Prostate gland (tissue), 2 donors: ENCODE data around the gene EIF1. TPM values are rescaled to one million over a fixed set of nuclear protein-coding genes. Genes with fewer than 3 reads are reported as not detected.

Source experiments
- DNase-seq: peaks from one replicate; pipeline ENCODE4 v3.0.0-alpha.2; 2019; ENCODE audit warnings: low spot score
- H3K27ac ChIP-seq, 2 donors: fragments of 200-600 bp; sonication (generic); 2 replicates each; pipeline ENCODE4 v1.5.1; 2017 to 2019
- H3K27me3 ChIP-seq: fragments of 200-600 bp; sonication (generic); replicated peaks from 2 replicates; pipeline ENCODE4 v1.5.1; 2019; ENCODE audit not compliant: insufficient read depth
- H3K36me3 ChIP-seq, 2 donors: fragments of 200-600 bp; sonication (generic); 1 replicate in 1 of 2; 2 replicates in 1 of 2; pipeline versions ENCODE4 v1.5.1 to v1.8.1; 2017 to 2019
- H3K4me1 ChIP-seq: fragments of 200-600 bp; sonication (generic); replicated peaks from 2 replicates; pipeline ENCODE4 v1.5.1; 2019
- H3K4me3 ChIP-seq, 2 donors: fragments of 200-600 bp; sonication (generic); 2 replicates each; pipeline ENCODE4 v1.5.1; 2017 to 2019
- H3K9me3 ChIP-seq: fragments of 200-600 bp; sonication (generic); 2 replicates; pipeline ENCODE4 v1.5.1; 2017
- POLR2A ChIP-seq: fragments of 450-650 bp; IDR thresholded peaks from one replicate; pipeline ENCODE4 v1.6.1; 2016; ENCODE audit warnings: antibody characterized with exemption, mild to moderate bottlenecking
- POLR2AphosphoS5 ChIP-seq: sonication (generic); formaldehyde crosslinking; IDR thresholded peaks from one replicate; pipeline ENCODE4 v1.6.1; 2017; ENCODE audit warnings: antibody characterized with exemption
- WGBS: methylation state at CpG from one replicate; pipeline ENCODE4 v1.1.5; 2018; 5-methylcytosine and 5-hydroxymethylcytosine counted together
- intact Hi-C: fragments of 100-400 bp; cut with DNase I; formaldehyde crosslinking; loops from one replicate; pipeline ENCODE4 v1.14.2; 2022
- total RNA-seq, 2 donors: library from RNA; depleted of rRNA; stranded (reverse); fragments of >200 nt; gene quantifications; one replicate each; pipeline ENCODE4 v1.1.0, GENCODE V29; 2016
- TF ChIP-seq, protein P1 (sequence below), 4 experiments: fragments of 200-600 bp in 2 of 4; fragments of 450-650 bp in 2 of 4; sonication (generic) in 2 of 4; IDR thresholded peaks; 1 replicate in 3 of 4; 2 replicates in 1 of 4; pipeline ENCODE4 v1.5.1; 2016 to 2019; ENCODE audit warnings: antibody characterized with exemption in 4 of 4, mild to moderate bottlenecking in 2 of 4, moderate library complexity in 2 of 4

The EIF1 gene
- total RNA-seq, 2 donors from 2014 or later = 136 to 320 TPM

- Histone ChIP-seq H3K9me3 (no peaks in the 10 kb centered on the region), H3K4me1 (no peaks in the 10 kb centered on the region), H3K27me3 (no peaks in the 10 kb centered on the region), H3K36me3 (peaks cover 20 to 33% of the 10 kb centered on the region in 2 donors), H3K4me3 (no peak overlapping the region), H3K27ac (no peak overlapping the region)
- 71% methylated on average over 10 of the region's 10 CpGs for WGBS
- intact Hi-C loops = no loop called here
- no peak for TF ChIP-seq POLR2AphosphoS5
- TF ChIP-seq POLR2A = no peak
- TF ChIP-seq, protein P1, sequence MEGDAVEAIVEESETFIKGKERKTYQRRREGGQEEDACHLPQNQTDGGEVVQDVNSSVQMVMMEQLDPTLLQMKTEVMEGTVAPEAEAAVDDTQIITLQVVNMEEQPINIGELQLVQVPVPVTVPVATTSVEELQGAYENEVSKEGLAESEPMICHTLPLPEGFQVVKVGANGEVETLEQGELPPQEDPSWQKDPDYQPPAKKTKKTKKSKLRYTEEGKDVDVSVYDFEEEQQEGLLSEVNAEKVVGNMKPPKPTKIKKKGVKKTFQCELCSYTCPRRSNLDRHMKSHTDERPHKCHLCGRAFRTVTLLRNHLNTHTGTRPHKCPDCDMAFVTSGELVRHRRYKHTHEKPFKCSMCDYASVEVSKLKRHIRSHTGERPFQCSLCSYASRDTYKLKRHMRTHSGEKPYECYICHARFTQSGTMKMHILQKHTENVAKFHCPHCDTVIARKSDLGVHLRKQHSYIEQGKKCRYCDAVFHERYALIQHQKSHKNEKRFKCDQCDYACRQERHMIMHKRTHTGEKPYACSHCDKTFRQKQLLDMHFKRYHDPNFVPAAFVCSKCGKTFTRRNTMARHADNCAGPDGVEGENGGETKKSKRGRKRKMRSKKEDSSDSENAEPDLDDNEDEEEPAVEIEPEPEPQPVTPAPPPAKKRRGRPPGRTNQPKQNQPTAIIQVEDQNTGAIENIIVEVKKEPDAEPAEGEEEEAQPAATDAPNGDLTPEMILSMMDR (IDR thresholded peaks at IDR 0.05) = no peak
- no peak for DNase-seq
These were observed 2.5 kb downstream of the EIF1 start for GRCh38 chr17:41691031-41691777.

- TF ChIP-seq POLR2A (no peak), POLR2AphosphoS5 (no peak)
- TF ChIP-seq, protein P1 (IDR thresholded peaks at IDR 0.05) = no peak
- intact Hi-C loops = no loop called here
- Histone ChIP-seq H3K4me1 (no peaks in the 10 kb centered on the region), H3K27me3 (no peaks in the 10 kb centered on the region), H3K36me3 (peaks cover 20 to 33% of the 10 kb centered on the region in 2 donors), H3K27ac (no peak overlapping the region), H3K4me3 (no peak overlapping the region), H3K9me3 (no peaks in the 10 kb centered on the region)
- DNase-seq = no peak
- WGBS = 86% methylated on average over 11 of the region's 11 CpGs
These were observed 4.2 kb downstream of the EIF1 start for GRCh38 chr17:41692722-41693521.

GRCh38 chr17:41695134-41695661 lies 6.5 kb downstream of the EIF1 start:
- Histone ChIP-seq H3K4me1 (no peaks in the 10 kb centered on the region), H3K27me3 (no peaks in the 10 kb centered on the region), H3K27ac (no peak overlapping the region), H3K4me3 (no peak overlapping the region), H3K36me3 (peaks cover 20 to 24% of the 10 kb centered on the region in 2 donors), H3K9me3 (no peaks in the 10 kb centered on the region)
- WGBS = 80% methylated on average over 7 of the region's 7 CpGs
- intact Hi-C loops = no loop called here
- DNase-seq = no peak
- TF ChIP-seq POLR2AphosphoS5 = no peak
- TF ChIP-seq, protein P1 (IDR thresholded peaks at IDR 0.05) = no peak
- no peak for TF ChIP-seq POLR2A

- 41% methylated on average over 11 of the region's 11 CpGs for WGBS
- H3K4me3 ChIP-seq = no peak overlapping the region
- no peaks in the 10 kb centered on the region for H3K27me3 ChIP-seq
- intact Hi-C loops = no loop called here
- TF ChIP-seq POLR2AphosphoS5 (peak; percentile 38), POLR2A (no peak)
- TF ChIP-seq, protein P1 (IDR thresholded peaks at IDR 0.05) = peak; percentile 63 to 74 (median 69)
- no peaks in the 10 kb centered on the region for H3K9me3 ChIP-seq
- no peaks in the 10 kb centered on the region for H3K4me1 ChIP-seq
- H3K36me3 ChIP-seq = peaks cover 10 to 17% of the 10 kb centered on the region in 2 donors
- no peak for DNase-seq
- H3K27ac ChIP-seq = no peak overlapping the region
These were observed 7.5 kb downstream of the EIF1 start for GRCh38 chr17:41695954-41696757.
